ENCODE data around the gene CFAP99.
"Not testable (repeated sequence)": the region's sequence is repeated elsewhere in the genome, so short reads cannot be mapped to it uniquely, and the experiment has no call there.

Gene CFAP99

GRCh38 chr4:2465032-2465431 is 46.3 kb downstream of the CFAP99 start:
- POLR2A ChIA-PET: no interaction called here
- CTCF ChIA-PET: interaction anchor here (0.7 to 4.0 kb wide), 8 partner anchors 9 to 245 kb away, joined by 3 to 26 read pairs (median 4); partner anchors contain the start of genes CFAP99 and ZFYVE28

GRCh38 chr4:2465544-2465943 is 46.8 kb downstream of the CFAP99 start:
- CTCF ChIA-PET: interaction anchor here (1.1 to 2.5 kb wide), 5 partner anchors 11 to 245 kb away, joined by 3 to 10 read pairs (median 4); partner anchors contain the start of genes CFAP99 and ZFYVE28
- POLR2A ChIA-PET; DNase-seq (ENCODE audit: extremely low spot score): not testable (repeated sequence)

More at GRCh38 chr4:2465032-2465431, 46.3 kb downstream of the CFAP99 start:
- no peak for DNase-seq (ENCODE audit: extremely low spot score)
- TF ChIP-seq CTCF (IDR thresholded peaks at IDR 0.05; ENCODE audit: control extremely low read depth, extremely low read depth, low read depth, missing control alignments): no peak

- ChIA-PET POLR2A (interaction anchor here (1.0 to 1.5 kb wide), 4 partner anchors 13 to 67 kb away, joined by 3 to 6 read pairs (median 3); partner anchors contain the start of genes CFAP99 and ZFYVE28), CTCF (interaction anchor here (0.8 to 2.6 kb wide), 12 partner anchors 8 to 248 kb away, joined by 3 to 11 read pairs (median 3); partner anchors contain the start of genes HAUS3 and POLN)
- no peak for TF ChIP-seq CTCF (IDR thresholded peaks at IDR 0.05; ENCODE audit: control extremely low read depth, extremely low read depth, low read depth, missing control alignments)
- DNase-seq (ENCODE audit: extremely low spot score): peak; percentile 98
These were observed 49.9 kb downstream of the CFAP99 start, which contains the start of gene RNF4 for GRCh38 chr4:2468456-2469191. TSS of gene RNF4 (plus strand) at chr4:2469106. CDS start at chr4:2490494, 21,388 bp downstream.

GRCh38 chr4:2469192-2469984 is 50.6 kb downstream of the CFAP99 start:
- DNase-seq (ENCODE audit: extremely low spot score): peak; percentile 80
- POLR2A ChIA-PET: interaction anchor here (1.0 to 1.5 kb wide), 3 partner anchors 12 to 66 kb away, joined by 3 to 6 read pairs (median 3); no protein-coding TSS in a partner anchor
- no peak for TF ChIP-seq CTCF (IDR thresholded peaks at IDR 0.05; ENCODE audit: control extremely low read depth, extremely low read depth, low read depth, missing control alignments)
- CTCF ChIA-PET: interaction anchor here (0.8 to 2.6 kb wide), 13 partner anchors 8 to 249 kb away, joined by 3 to 11 read pairs (median 4); partner anchors contain the start of genes HAUS3 and POLN

- ChIA-PET CTCF (interaction anchor here (1.1 to 2.0 kb wide), 3 partner anchors 14 to 35 kb away, joined by 4 to 5 read pairs (median 4); no protein-coding TSS in a partner anchor), POLR2A (no interaction called here)
- no peak for DNase-seq (ENCODE audit: extremely low spot score)
- no peak for TF ChIP-seq CTCF (IDR thresholded peaks at IDR 0.05; ENCODE audit: control extremely low read depth, extremely low read depth, low read depth, missing control alignments)
These were observed 52.0 kb downstream of the CFAP99 start for GRCh38 chr4:2470791-2471190.

GRCh38 chr4:2472187-2472586 is 53.4 kb downstream of the CFAP99 start:
- CTCF ChIA-PET: interaction anchor here (1.0 to 2.4 kb wide), 6 partner anchors 9 to 252 kb away, joined by 3 to 9 read pairs (median 4); no protein-coding TSS in a partner anchor
- POLR2A ChIA-PET: no interaction called here
- no peak for DNase-seq (ENCODE audit: extremely low spot score)
- TF ChIP-seq CTCF (IDR thresholded peaks at IDR 0.05; ENCODE audit: control extremely low read depth, extremely low read depth, low read depth, missing control alignments): no peak
